Esophagus squamous epithelium (tissue), 5 donors: ENCODE measurements around the gene RORC. TPM values are rescaled to one million over a fixed set of nuclear protein-coding genes. Genes with fewer than 3 reads are reported as not detected.

ENCODE experiments used
- DNase-seq: peaks from one replicate; lab custom pipeline; 2025; lab: John Stamatoyannopoulos, UW
- H3K27ac ChIP-seq, 4 donors: fragments of 200-600 bp; sonication (generic); one replicate each; pipeline ENCODE4 v1.5.1; 2016 to 2019; ENCODE audit warnings: mild to moderate bottlenecking in 1 of 4
- H3K27me3 ChIP-seq, 4 donors: fragments of 200-600 bp; sonication (generic); 1 replicate in 3 of 4; 2 replicates in 1 of 4; pipeline versions ENCODE4 v1.5.1 to v1.6.0; 2017 to 2021; ENCODE audit warnings: antibody characterized with exemption in 1 of 4
- H3K36me3 ChIP-seq, 3 donors: fragments of 200-600 bp; sonication (generic); one replicate each; pipeline ENCODE4 v1.5.1; 2016 to 2019
- H3K4me1 ChIP-seq, 3 donors: fragments of 200-600 bp; sonication (generic); one replicate each; pipeline ENCODE4 v1.5.1; 2017 to 2019
- H3K4me3 ChIP-seq, 4 donors: fragments of 200-600 bp; sonication (generic); 1 replicate in 3 of 4; 2 replicates in 1 of 4; pipeline ENCODE4 v1.5.1; 2016 to 2019; ENCODE audit warnings: mild to moderate bottlenecking in 2 of 4, moderate library complexity in 1 of 4
- H3K9me3 ChIP-seq, 3 donors: fragments of 200-600 bp; sonication (generic); one replicate each; pipeline ENCODE4 v1.5.1; 2016 to 2019
- CTCF ChIP-seq, 6 experiments: fragments of 450-650 bp in 4 of 6; fragments of 200-600 bp in 2 of 6; sonication (generic) in 2 of 6; IDR thresholded peaks; one replicate each; pipeline ENCODE4 v1.5.1; 2016 to 2019; ENCODE audit warnings: antibody characterized with exemption in 6 of 6, mild to moderate bottlenecking in 4 of 6, moderate library complexity in 4 of 6
- POLR2A ChIP-seq, 4 donors: fragments of 450-650 bp; IDR thresholded peaks; one replicate each; pipeline ENCODE4 v1.6.1; 2017; ENCODE audit warnings: antibody characterized with exemption in 4 of 4, mild to moderate bottlenecking in 4 of 4, moderate library complexity in 3 of 4
- WGBS, 2 donors: methylation state at CpG; one replicate each; pipeline ENCODE4 v1.1.5; 2018; 5-methylcytosine and 5-hydroxymethylcytosine counted together
- intact Hi-C: fragments of 100-400 bp; cut with DNase I; formaldehyde crosslinking; loops from one replicate; pipeline ENCODE4 v1.15.0; 2022
- total RNA-seq, 4 donors: library from RNA; depleted of rRNA; stranded (reverse); fragments of >200 nt; gene quantifications; one replicate each; pipeline ENCODE4 v1.1.0, GENCODE V29; 2016
- donor health status: DM: yes; HTN: yes; CAD: no.

The RORC gene
- total RNA-seq, 4 donors from 2014 or later: 0.75 to 11.5 (median 5.3) TPM

DNA sequence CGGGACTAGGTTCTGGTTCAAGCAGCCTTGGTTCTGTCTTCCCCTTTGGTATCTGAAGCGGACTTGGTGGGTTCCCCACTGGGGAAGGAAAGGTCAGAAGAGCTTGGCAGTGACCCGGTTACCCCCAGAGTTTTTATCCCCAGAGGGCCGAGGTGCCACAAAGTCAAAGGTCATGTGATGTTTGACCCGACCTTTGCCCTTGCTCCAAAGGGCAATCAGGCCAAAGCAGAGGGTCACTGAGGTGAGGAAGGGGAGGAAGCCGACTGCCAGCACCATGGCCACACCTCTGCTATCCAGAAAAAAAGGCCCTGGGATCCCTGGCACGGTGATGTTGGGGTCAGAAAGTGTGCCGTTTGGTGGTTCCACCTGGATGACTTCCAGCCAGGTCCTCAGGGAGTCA is 30.8 kb downstream of the RORC start:
- no peak for DNase-seq
- Histone ChIP-seq H3K9me3 (no peaks in the 10 kb centered on the region), H3K27ac (no peak overlapping the region), H3K4me3 (no peak overlapping the region), H3K36me3 (no peaks in the 10 kb centered on the region), H3K27me3 (peaks cover 0 to 69% (median 0%) of the 10 kb centered on the region in 4 donors), H3K4me1 (no peaks in the 10 kb centered on the region)
- intact Hi-C loops: no loop called here
- 52 to 80% methylated on average over 2 to 4 of the region's 8 CpGs for WGBS, 2 donors
- TF ChIP-seq POLR2A (IDR thresholded peaks at IDR 0.05): no peak
- TF ChIP-seq CTCF (IDR thresholded peaks at IDR 0.05): no peak

- WGBS, 2 donors: 48 to 54% methylated on average over 7 to 8 of the region's 9 CpGs
- Histone ChIP-seq H3K27me3 (peaks cover 0 to 58% (median 0%) of the 10 kb centered on the region in 4 donors), H3K4me1 (no peaks in the 10 kb centered on the region), H3K9me3 (no peaks in the 10 kb centered on the region), H3K27ac (no peak overlapping the region), H3K36me3 (no peaks in the 10 kb centered on the region), H3K4me3 (no peak overlapping the region)
- no peak for TF ChIP-seq CTCF (IDR thresholded peaks at IDR 0.05)
- no peak for TF ChIP-seq POLR2A (IDR thresholded peaks at IDR 0.05)
- DNase-seq: no peak
- intact Hi-C loops: no loop called here
Observed at GRCh38 chr1:151799179-151800022, 32.2 kb downstream of the RORC start.

DNA sequence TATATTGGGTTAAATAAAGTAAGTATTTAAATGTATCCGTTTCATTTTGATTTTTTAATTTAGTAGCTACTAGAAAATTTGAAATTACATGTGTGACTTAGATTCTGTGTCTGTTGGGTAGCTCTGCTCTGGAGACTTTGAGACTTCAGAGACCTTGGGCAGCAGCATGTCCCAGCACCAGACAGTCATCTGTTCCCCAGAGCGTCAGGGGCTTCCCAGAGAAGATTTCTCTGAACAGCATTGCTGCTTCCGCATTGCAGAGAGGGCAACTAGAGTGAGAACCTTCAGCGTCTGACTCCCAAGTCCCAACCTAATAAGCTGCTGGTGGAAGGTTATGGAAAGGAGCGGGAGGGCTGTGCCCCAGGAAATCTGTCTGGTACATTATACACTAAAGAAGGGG is 33.0 kb downstream of the RORC start:
- 70 to 92% methylated on average over 4 to 5 of the region's 5 CpGs for WGBS, 2 donors
- Histone ChIP-seq H3K36me3 (no peaks in the 10 kb centered on the region), H3K4me3 (no peak overlapping the region), H3K27ac (no peak overlapping the region), H3K27me3 (peaks cover 0 to 50% (median 0%) of the 10 kb centered on the region in 4 donors), H3K4me1 (no peaks in the 10 kb centered on the region), H3K9me3 (no peaks in the 10 kb centered on the region)
- intact Hi-C loops: no loop called here
- DNase-seq: no peak
- TF ChIP-seq CTCF (IDR thresholded peaks at IDR 0.05) (no peak), POLR2A (IDR thresholded peaks at IDR 0.05) (no peak)

- Histone ChIP-seq H3K9me3 (no peaks in the 10 kb centered on the region), H3K4me3 (peak overlapping the region; percentile 51 to 83 (median 76)), H3K4me1 (peaks cover 4 to 32% (median 10%) of the 10 kb centered on the region in 3 donors), H3K36me3 (no peaks in the 10 kb centered on the region), H3K27me3 (peaks cover 0 to 5% (median 0%) of the 10 kb centered on the region in 4 donors), H3K27ac (peak overlapping the region in 3 of 4 donors; percentile 31 to 64 (median 54))
- WGBS, 2 donors: 3 to 4% methylated on average over 6 to 27 of the region's 52 CpGs
- no peak for TF ChIP-seq POLR2A (IDR thresholded peaks at IDR 0.05)
- TF ChIP-seq CTCF (IDR thresholded peaks at IDR 0.05): no peak
- intact Hi-C loops: no loop called here
- no peak for DNase-seq
Observed at GRCh38 chr1:151790940-151791651, 40.5 kb downstream of the RORC start.
